ENCODE measurements around the gene TENM4.

- TF ChIP-seq CTCF (IDR thresholded peaks at IDR 0.05; ENCODE audit: poor library complexity, severe bottlenecking) (no peak), REST (IDR thresholded peaks at IDR 0.05; ENCODE audit: borderline replicate concordance) (no peak), SMC3 (conservative IDR thresholded peaks at IDR 0.05; ENCODE audit: poor library complexity) (no peak)
Measured at GRCh38 chr11:79422866-79423265, 18.0 kb downstream of the TENM4 start.
